Liver (tissue), 9 donors: ENCODE results near the gene KIRREL3. TPM values are rescaled to one million over a fixed set of nuclear protein-coding genes. Genes with fewer than 3 reads are reported as not detected.

Experiments
- DNase-seq: peaks from one replicate; pipeline ENCODE4 v3.0.0-alpha.2; 2017; ENCODE audit warnings: low spot score
- H3K27ac ChIP-seq, 2 donors: one replicate each; pipeline ENCODE4 v1.7.0; 2013; ENCODE audit warnings: inconsistent platforms in 2 of 2, low read length in 2 of 2, control low read depth in 1 of 2, low read depth in 1 of 2, mild to moderate bottlenecking in 1 of 2
- H3K27me3 ChIP-seq, 4 donors: one replicate each; pipeline versions ENCODE4 v1.6.1 to v1.7.0; 2013; ENCODE audit warnings: low read length in 3 of 4, inconsistent platforms in 1 of 4, mild to moderate bottlenecking in 1 of 4, moderate library complexity in 1 of 4; ENCODE audit not compliant: control insufficient read depth in 4 of 4, insufficient read depth in 4 of 4
- H3K36me3 ChIP-seq, 4 donors: one replicate each; pipeline versions ENCODE4 v1.6.1 to v1.7.0; 2013; ENCODE audit warnings: low read length in 3 of 4, mild to moderate bottlenecking in 3 of 4, low read depth in 1 of 4, moderate library complexity in 1 of 4; ENCODE audit not compliant: control insufficient read depth in 4 of 4, insufficient read depth in 3 of 4
- H3K4me1 ChIP-seq, 4 donors: one replicate each; pipeline versions ENCODE4 v1.6.1 to v1.7.0; 2013; ENCODE audit warnings: low read length in 3 of 4, mild to moderate bottlenecking in 3 of 4, moderate library complexity in 1 of 4; ENCODE audit not compliant: control insufficient read depth in 4 of 4, insufficient read depth in 4 of 4
- H3K4me3 ChIP-seq, 3 donors: one replicate each; pipeline versions ENCODE4 v1.6.1 to v1.7.0; 2013; ENCODE audit warnings: low read length in 3 of 3, control low read depth in 1 of 3, low read depth in 1 of 3, mild to moderate bottlenecking in 1 of 3
- H3K9ac ChIP-seq, 2 donors: one replicate each; pipeline ENCODE4 v1.7.0; 2013; ENCODE audit warnings: low read length in 2 of 2, mild to moderate bottlenecking in 2 of 2, moderate library complexity in 2 of 2, control low read depth in 1 of 2, low read depth in 1 of 2
- H3K9me3 ChIP-seq, 4 donors: one replicate each; pipeline versions ENCODE4 v1.6.1 to v1.7.0; 2013; ENCODE audit warnings: low read length in 3 of 4; ENCODE audit not compliant: control insufficient read depth in 4 of 4
- ATF3 ChIP-seq: IDR thresholded peaks from 2 replicates; pipeline ENCODE4 v1.6.1; 2016; ENCODE audit warnings: antibody characterized with exemption
- CTCF ChIP-seq: fragments of 150-350 bp; IDR thresholded peaks from 2 replicates; pipeline ENCODE4 v1.5.1; 2017; ENCODE audit warnings: improper control_type of control experiment, low read depth, low read length; ENCODE audit not compliant: missing input control
- FOXA1 ChIP-seq: IDR thresholded peaks from 2 replicates; pipeline ENCODE4 v1.6.1; 2016; ENCODE audit warnings: antibody characterized with exemption
- FOXA2 ChIP-seq: IDR thresholded peaks from 2 replicates; pipeline ENCODE4 v1.6.1; 2016; ENCODE audit warnings: antibody characterized with exemption
- GABPA ChIP-seq, 2 donors: IDR thresholded peaks in 1 of 2; conservative IDR thresholded peaks in 1 of 2; 2 replicates each; pipeline ENCODE4 v1.6.1; 2016; ENCODE audit warnings: antibody characterized with exemption in 2 of 2, mild to moderate bottlenecking in 1 of 2, moderate library complexity in 1 of 2
- HNF4G ChIP-seq: IDR thresholded peaks from 2 replicates; pipeline ENCODE4 v1.6.1; 2016; ENCODE audit warnings: antibody characterized with exemption
- MAX ChIP-seq: IDR thresholded peaks from 2 replicates; pipeline ENCODE4 v1.6.1; 2016; ENCODE audit warnings: antibody characterized with exemption
- NR2F2 ChIP-seq: IDR thresholded peaks from 2 replicates; pipeline ENCODE4 v1.6.1; 2016; ENCODE audit warnings: antibody characterized with exemption
- RAD21 ChIP-seq, 2 donors: IDR thresholded peaks; 2 replicates each; pipeline ENCODE4 v1.6.1; 2016; ENCODE audit warnings: antibody characterized with exemption in 2 of 2, mild to moderate bottlenecking in 2 of 2
- REST ChIP-seq: IDR thresholded peaks from 2 replicates; pipeline ENCODE4 v1.6.1; 2016; ENCODE audit warnings: antibody characterized with exemption, mild to moderate bottlenecking
- RXRA ChIP-seq, 2 donors: IDR thresholded peaks; 2 replicates each; pipeline ENCODE4 v1.6.1; 2017 to 2018; ENCODE audit warnings: antibody characterized with exemption in 2 of 2, mild to moderate bottlenecking in 1 of 2
- SP1 ChIP-seq: IDR thresholded peaks from 2 replicates; pipeline ENCODE4 v1.6.1; 2018; ENCODE audit warnings: antibody characterized with exemption, mild to moderate bottlenecking
- TAF1 ChIP-seq: conservative IDR thresholded peaks from 2 replicates; pipeline ENCODE4 v1.6.1; 2016; ENCODE audit warnings: antibody characterized with exemption, mild to moderate bottlenecking
- YY1 ChIP-seq: IDR thresholded peaks from 2 replicates; pipeline ENCODE4 v1.6.1; 2016; ENCODE audit warnings: antibody characterized with exemption, mild to moderate bottlenecking
- ZBTB33 ChIP-seq: IDR thresholded peaks from 2 replicates; pipeline ENCODE4 v1.6.1; 2016; ENCODE audit warnings: antibody characterized with exemption
- WGBS: extraction: QIAGEN DNeasy Blood & Tissue Kit; methylation state at CpG from one replicate; pipeline ENCODE4 v1.1.7; 2013; 5-methylcytosine and 5-hydroxymethylcytosine counted together
- polyA plus RNA-seq, 2 donors: library from polyadenylated mRNA; stranded (reverse) in 1 of 2; unstranded in 1 of 2; fragments of 200-250 nt in 1 of 2; fragments of >200 nt in 1 of 2; fragmentation: Nextera tagmentation in 1 of 2; extraction: Ambion mirVana in 1 of 2; gene quantifications; one replicate each; pipeline versions ENCODE4 v1.2.1 to v1.2.3, GENCODE V29; 2013 to 2015
- total RNA-seq, 2 donors: library from RNA; depleted of rRNA; stranded (reverse); fragments of >200 nt; gene quantifications; one replicate each; pipeline ENCODE4 v1.2.3, GENCODE V29; 2014
- donor health status: healthy.
- donor health status: healthy.
- donor health status: healthy.
- donor health status: healthy.
- donor health status: healthy.

KIRREL3 gene
- total and polyA plus RNA-seq, 4 donors = 0.03 to 0.29 (median 0.08) TPM; not detected in 1

- Histone ChIP-seq H3K36me3 (no peaks in the 10 kb centered on the region), H3K4me3 (no peak overlapping the region), H3K27ac (no peak overlapping the region), H3K27me3 (no peaks in the 10 kb centered on the region), H3K9ac (no peak overlapping the region), H3K9me3 (no peaks in the 10 kb centered on the region), H3K4me1 (peaks cover 0 to 18% (median 0%) of the 10 kb centered on the region in 4 donors)
- 39% methylated on average over 19 of the region's 19 CpGs for WGBS
- no peak for DNase-seq
- TF ChIP-seq GABPA (IDR thresholded peaks at IDR 0.05 in 1 of 2, conservative IDR thresholded peaks at IDR 0.05 in 1 of 2) = no peak
- no peak for TF ChIP-seq CTCF
- TF ChIP-seq MAX = no peak
- no peak for TF ChIP-seq FOXA1
- no peak for TF ChIP-seq SP1
- TF ChIP-seq FOXA2 = no peak
- TF ChIP-seq RAD21 (IDR thresholded peaks at IDR 0.05) = no peak
- no peak for TF ChIP-seq ATF3
- no peak for TF ChIP-seq NR2F2
- no peak for TF ChIP-seq HNF4G
Observed at GRCh38 chr11:126465573-126466188, 534.9 kb downstream of the KIRREL3 start.

GRCh38 chr11:126464796-126465195 lies 535.8 kb downstream of the KIRREL3 start:
- H3K9ac ChIP-seq = no peak overlapping the region
- H3K36me3 ChIP-seq = no peaks in the 10 kb centered on the region
- TF ChIP-seq ATF3 (no peak), YY1 (no peak), FOXA2 (no peak), RXRA (IDR thresholded peaks at IDR 0.05) (no peak), GABPA (IDR thresholded peaks at IDR 0.05 in 1 of 2, conservative IDR thresholded peaks at IDR 0.05 in 1 of 2) (no peak), TAF1 (no peak), REST (no peak), CTCF (no peak), ZBTB33 (no peak)
- 79% methylated on average over 5 of the region's 5 CpGs for WGBS
- no peaks in the 10 kb centered on the region for H3K9me3 ChIP-seq
- H3K4me3 ChIP-seq = no peak overlapping the region
- peaks cover 0 to 18% (median 0%) of the 10 kb centered on the region in 4 donors for H3K4me1 ChIP-seq
- DNase-seq = no peak
- no peak overlapping the region for H3K27ac ChIP-seq
- H3K27me3 ChIP-seq = no peaks in the 10 kb centered on the region
